PC-3 (cell line): ENCODE measurements around the gene BACE2. TPM values are rescaled to one million over a fixed set of nuclear protein-coding genes. Genes with fewer than 3 reads are reported as not detected.

Experiments
- ATAC-seq: fragments of 200-7000 bp; cut with Tn5 transposase; 2 replicates; pipeline ENCODE4 v1.9.1; 2020; ENCODE audit warnings: mild to moderate bottlenecking, moderate library complexity
- BruUV-seq: library from RNA; stranded (reverse); fragments of 400-500 nt; replicated peaks from 2 replicates; lab custom pipeline; 2021; lab: Mats Ljungman, UMichigan
- CTCF ChIA-PET: fragments of 300-600 bp; sonication (Branson Sonifier 250); formaldehyde crosslinking; loops from one replicate; lab custom pipeline; 2022; ENCODE audit warnings: antibody characterized with exemption; lab: Charles Lee
- POLR2A ChIA-PET: fragments of 300-600 bp; sonication (Branson Sonifier 250); formaldehyde crosslinking; loops from one replicate; lab custom pipeline; 2022; ENCODE audit warnings: antibody characterized with exemption; ENCODE audit not compliant: unreplicated experiment; lab: Charles Lee
- DNase-seq: peaks from one replicate; pipeline ENCODE4 v3.0.0-alpha.2; 2015
- H2AFZ ChIP-seq: fragments of 300-600 bp; sonication (generic); 2 replicates; pipeline ENCODE4 v1.6.0; 2016; ENCODE audit warnings: antibody characterized with exemption, low read length
- H3F3A ChIP-seq: fragments of 300-600 bp; sonication (generic); one replicate; pipeline ENCODE4 v1.6.0; 2017; ENCODE audit warnings: antibody characterized with exemption, low read length, control low read depth, mild to moderate bottlenecking; ENCODE audit not compliant: unreplicated experiment
- H3K27ac ChIP-seq: fragments of 300-600 bp; sonication (generic); 2 replicates; pipeline ENCODE4 v1.5.1; 2016; ENCODE audit warnings: mild to moderate bottlenecking, low read length
- H3K27me3 ChIP-seq: fragments of 300-600 bp; sonication (generic); 2 replicates; pipeline ENCODE4 v1.6.1; 2016; ENCODE audit warnings: low read length, mixed read lengths
- H3K36me3 ChIP-seq: fragments of 300-600 bp; sonication (generic); 2 replicates; pipeline ENCODE4 v1.6.1; 2016; ENCODE audit warnings: low read depth, mixed run types, low read length, mixed read lengths
- H3K4me1 ChIP-seq: fragments of 300-600 bp; sonication (generic); 2 replicates; pipeline ENCODE4 v1.5.1; 2016; ENCODE audit warnings: low read length; ENCODE audit not compliant: insufficient read depth
- H3K4me2 ChIP-seq: fragments of 300-600 bp; sonication (generic); 2 replicates; pipeline ENCODE4 v1.6.0; 2016; ENCODE audit warnings: low read length
- H3K4me3 ChIP-seq: fragments of 300-600 bp; sonication (generic); 2 replicates; pipeline ENCODE4 v1.5.1; 2016; ENCODE audit warnings: mild to moderate bottlenecking, low read length, mixed read lengths
- H3K79me2 ChIP-seq: fragments of 300-600 bp; sonication (generic); 2 replicates; pipeline ENCODE4 v1.6.1; 2017; ENCODE audit warnings: low read length, mixed read lengths
- H3K9ac ChIP-seq: fragments of 300-600 bp; sonication (generic); 2 replicates; pipeline ENCODE4 v1.6.0; 2016; ENCODE audit warnings: mild to moderate bottlenecking, low read length
- H3K9me2 ChIP-seq: fragments of 300-600 bp; sonication (generic); replicated peaks from 2 replicates; pipeline ENCODE4 v1.6.1; 2016; ENCODE audit warnings: mixed run types, low read length, mixed read lengths
- H3K9me3 ChIP-seq: fragments of 300-600 bp; sonication (generic); 2 replicates; pipeline ENCODE4 v1.6.1; 2016; ENCODE audit warnings: low read length, mixed read lengths
- H4K20me1 ChIP-seq: fragments of 300-600 bp; sonication (generic); 2 replicates; pipeline ENCODE4 v1.6.1; 2016; ENCODE audit warnings: low read length, mixed read lengths
- CTCF ChIP-seq: fragments of 300-600 bp; sonication (generic); conservative IDR thresholded peaks from 2 replicates; pipeline ENCODE4 v1.5.1; 2017; ENCODE audit warnings: antibody characterized with exemption, low read depth, mild to moderate bottlenecking, low read length
- EZH2 ChIP-seq: fragments of 300-600 bp; sonication (generic); IDR thresholded peaks from one replicate; pipeline ENCODE4 v1.6.1; 2017; ENCODE audit warnings: antibody characterized with exemption, mild to moderate bottlenecking, low read length; ENCODE audit not compliant: unreplicated experiment
- EZH2phosphoT487 ChIP-seq: fragments of 300-600 bp; sonication (generic); IDR thresholded peaks from 2 replicates; pipeline ENCODE4 v1.6.1; 2018; ENCODE audit warnings: mild to moderate bottlenecking, antibody characterized with exemption, low read length, borderline replicate concordance
- intact Hi-C: fragments of 100-400 bp; cut with micrococcal nuclease; formaldehyde crosslinking; loops from 2 replicates; pipeline ENCODE4 v1.9.0; 2023
- total RNA-seq: library from RNA; depleted of rRNA; stranded (reverse); fragments of >200 nt; gene quantifications from 2 replicates; pipeline ENCODE4 v1.2.3, GENCODE V29; 2014

The BACE2 gene
- total RNA-seq, 1 experiment from 2014 or later = 89.2 TPM

GRCh38 chr21:41143596-41144325 lies 24.2 kb upstream of the BACE2 start:
- no peak for ATAC-seq
- Histone ChIP-seq H3F3A (no peaks in the 10 kb centered on the region), H4K20me1 (no peaks in the 10 kb centered on the region), H3K4me1 (peaks cover 24% of the 10 kb centered on the region), H3K79me2 (no peaks in the 10 kb centered on the region), H3K4me2 (no peak overlapping the region), H3K27me3 (0 out of 2 replicates have a peak, but pooled peaks cover 3% of the 10 kb centered on the region), H2AFZ (no peak overlapping the region), H3K9me3 (no peaks in the 10 kb centered on the region), H3K4me3 (no peak overlapping the region), H3K36me3 (no peaks in the 10 kb centered on the region), H3K9ac (no peak overlapping the region), H3K27ac (no peak overlapping the region), H3K9me2 (no peaks in the 10 kb centered on the region)
- BruUV-seq = no TSS peak
- DNase-seq = no peak
- POLR2A ChIA-PET = no interaction called here
- intact Hi-C loops = no loop called here
- CTCF ChIA-PET = no interaction called here
- TF ChIP-seq EZH2 = no peak
- no peak for TF ChIP-seq EZH2phosphoT487
- no peak for TF ChIP-seq CTCF

- BruUV-seq = no TSS peak
- no peak overlapping the region for H3K4me3 ChIP-seq
- ATAC-seq = no peak
These were observed 20.6 kb upstream of the BACE2 start for GRCh38 chr21:41147096-41147978.

GRCh38 chr21:41147979-41148355 lies 20.0 kb upstream of the BACE2 start:
- BruUV-seq = no TSS peak
- intact Hi-C loops = no loop called here
- CTCF ChIA-PET = no interaction called here

More at GRCh38 chr21:41147096-41147978, 20.6 kb upstream of the BACE2 start:
- Histone ChIP-seq H3K79me2 (no peaks in the 10 kb centered on the region), H3K36me3 (no peaks in the 10 kb centered on the region), H3K4me1 (peaks cover 3% of the 10 kb centered on the region; the same call in 1 of the 2 replicates), H3K27me3 (0 out of 2 replicates have a peak, but pooled peaks cover 3% of the 10 kb centered on the region), H4K20me1 (no peaks in the 10 kb centered on the region), H3K9me3 (no peaks in the 10 kb centered on the region; the same call in 1 of the 2 replicates), H3K4me2 (no peak overlapping the region), H3F3A (no peaks in the 10 kb centered on the region), H3K9me2 (no peaks in the 10 kb centered on the region), H3K27ac (no peak overlapping the region), H2AFZ (no peak overlapping the region), H3K9ac (no peak overlapping the region)
- intact Hi-C loops = no loop called here
- CTCF ChIA-PET = no interaction called here
- no peak for TF ChIP-seq EZH2
- POLR2A ChIA-PET = interaction anchor here (0.6 kb wide), 1 partner anchor 1964 kb away, joined by 5 read pairs; the partner anchor contains the start of gene PSMG1
- DNase-seq = no peak

More at GRCh38 chr21:41147979-41148355, 20.0 kb upstream of the BACE2 start:
- no peaks in the 10 kb centered on the region for H3K79me2 ChIP-seq
- H3F3A ChIP-seq = no peaks in the 10 kb centered on the region
- no peak overlapping the region for H2AFZ ChIP-seq
- no peak overlapping the region for H3K4me2 ChIP-seq
- ATAC-seq (no peak), DNase-seq (no peak)
- H3K4me1 ChIP-seq = no peaks in the 10 kb centered on the region
- H3K27me3 ChIP-seq = 0 out of 2 replicates have a peak, but pooled peaks cover 3% of the 10 kb centered on the region
- H3K27ac ChIP-seq = no peak overlapping the region
- H3K36me3 ChIP-seq = no peaks in the 10 kb centered on the region
- no peaks in the 10 kb centered on the region for H3K9me2 ChIP-seq
- no peak overlapping the region for H3K9ac ChIP-seq
- H3K9me3 ChIP-seq = no peaks in the 10 kb centered on the region; the same call in 1 of the 2 replicates
- H4K20me1 ChIP-seq = no peaks in the 10 kb centered on the region
- H3K4me3 ChIP-seq = no peak overlapping the region
- POLR2A ChIA-PET = interaction anchor here (0.6 kb wide), 1 partner anchor 1964 kb away, joined by 5 read pairs; the partner anchor contains the start of gene PSMG1
- TF ChIP-seq CTCF = no peak
- no peak for TF ChIP-seq EZH2
- no peak for TF ChIP-seq EZH2phosphoT487
